A204.1 (cell line): ENCODE results near the gene AOAH.
"Not testable (repeated sequence)": the region's sequence is repeated elsewhere in the genome, so short reads cannot be mapped to it uniquely, and the experiment has no call there.

Experiments
- FAIRE-seq: peaks from 2 replicates; lab custom pipeline; 2012; peaks lifted over from hg19 to GRCh38; lab: Jason Lieb, UNC

AOAH gene

GRCh38 chr7:36466001-36466400 lies 258.3 kb downstream of the AOAH start:
- FAIRE-seq = not testable (repeated sequence)

DNA sequence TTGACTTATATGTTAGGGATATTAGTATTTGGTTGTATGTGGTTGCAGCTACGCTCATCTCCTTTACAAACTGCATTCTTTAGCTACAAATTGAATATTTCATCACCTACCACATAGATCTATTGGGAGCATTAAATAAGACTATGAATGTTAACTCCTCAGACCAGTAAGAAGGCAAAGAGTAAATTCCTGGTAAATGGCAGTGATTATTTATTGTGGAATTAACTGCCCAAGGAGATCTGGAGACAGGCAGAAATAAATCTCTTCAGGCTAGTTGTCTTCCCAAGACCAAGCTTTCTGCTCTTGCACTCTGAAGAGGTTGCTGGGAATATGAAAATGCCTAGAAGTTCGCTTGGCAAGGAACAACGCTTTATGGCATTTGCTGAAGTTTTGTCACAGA lies 260.0 kb downstream of the AOAH start:
- no peak for FAIRE-seq
